GM18511 (cell line): ENCODE measurements around the gene CEP55.
A peak's percentile ranks its signal among the peaks of the same experiment; 100 is the strongest.

ENCODE experiments used
- ATAC-seq: cut with Tn5 transposase; IDR thresholded peaks from one replicate; pipeline ENCODE4 v1.9.1; 2021; ENCODE audit warnings: mild to moderate bottlenecking, moderate library complexity; ENCODE audit not compliant: unreplicated experiment

CEP55 gene

GRCh38 chr10:93468461-93469213 is 27.8 kb upstream of the CEP55 start:
- no peak for ATAC-seq

- no peak for ATAC-seq
Measured at GRCh38 chr10:93469454-93469853, 27.0 kb upstream of the CEP55 start.

- ATAC-seq: no peak
Measured at GRCh38 chr10:93471110-93471651, 25.2 kb upstream of the CEP55 start.

GRCh38 chr10:93473161-93473560 is 23.3 kb upstream of the CEP55 start:
- ATAC-seq: no peak

- no peak for ATAC-seq
Measured at GRCh38 chr10:93473804-93474472, 22.5 kb upstream of the CEP55 start.

- ATAC-seq: no peak
Measured at GRCh38 chr10:93475227-93475626, 21.2 kb upstream of the CEP55 start.

GRCh38 chr10:93475871-93476270 is 20.5 kb upstream of the CEP55 start:
- ATAC-seq: no peak

GRCh38 chr10:93476756-93477155 is 19.7 kb upstream of the CEP55 start:
- no peak for ATAC-seq

GRCh38 chr10:93478873-93479272 is 17.5 kb upstream of the CEP55 start:
- no peak for ATAC-seq

- no peak for ATAC-seq
Measured at GRCh38 chr10:93481637-93482144, 14.7 kb upstream of the CEP55 start.

- ATAC-seq: peak; percentile 76
Measured at GRCh38 chr10:93482145-93482834, 14.1 kb upstream of the CEP55 start, which contains the start of gene MYOF. Gene MYOF, minus strand, starts transcription at chr10:93482334. Its CDS starts 140 bp downstream, at chr10:93482194.

- ATAC-seq: no peak
Measured at GRCh38 chr10:93485690-93486089, 10.7 kb upstream of the CEP55 start.

GRCh38 chr10:93488956-93489528 is 7.4 kb upstream of the CEP55 start:
- no peak for ATAC-seq

- ATAC-seq: no peak
Measured at GRCh38 chr10:93491602-93492121, 4.8 kb upstream of the CEP55 start.

- ATAC-seq: no peak
Measured at GRCh38 chr10:93493162-93493561, 3.2 kb upstream of the CEP55 start.

GRCh38 chr10:93494494-93494893 is 1.9 kb upstream of the CEP55 start:
- ATAC-seq: no peak

- peak; percentile 33 for ATAC-seq
Measured at GRCh38 chr10:93495654-93496321, 624 bp upstream of the CEP55 start.

GRCh38 chr10:93498166-93498565 is 1.8 kb downstream of the CEP55 start:
- no peak for ATAC-seq

- no peak for ATAC-seq
Measured at GRCh38 chr10:93501650-93502049, 5.2 kb downstream of the CEP55 start.

GRCh38 chr10:93503075-93503474 is 6.7 kb downstream of the CEP55 start:
- ATAC-seq: peak; percentile 62
